Thoracic aorta (tissue), 2 donors: ENCODE data around the gene CSF3R. TPM values are rescaled to one million over a fixed set of nuclear protein-coding genes. Genes with fewer than 3 reads are reported as not detected.

Source experiments
- ATAC-seq: fragments of 150-250 bp; one replicate; pipeline ENCODE4 v1.8.0; 2017; ENCODE audit warnings: low read depth; ENCODE audit not compliant: insufficient number of reproducible peaks, low FRiP score
- DNase-seq: peaks from one replicate; pipeline ENCODE4 v3.0.0-alpha.2; 2020; ENCODE audit warnings: low spot score
- H3K27ac ChIP-seq, 2 donors: fragments of 200-600 bp; sonication (generic); 1 replicate in 1 of 2; 2 replicates in 1 of 2; pipeline ENCODE4 v1.5.1; 2016; ENCODE audit warnings: mild to moderate bottlenecking in 2 of 2, moderate library complexity in 2 of 2
- H3K27me3 ChIP-seq: fragments of 200-600 bp; sonication (generic); replicated peaks from 2 replicates; pipeline ENCODE4 v1.6.0; 2016; ENCODE audit warnings: mild to moderate bottlenecking; ENCODE audit not compliant: insufficient read depth
- H3K36me3 ChIP-seq: fragments of 200-600 bp; sonication (generic); one replicate; pipeline ENCODE4 v1.5.1; 2016
- H3K4me1 ChIP-seq, 2 donors: fragments of 200-600 bp; sonication (generic); 1 replicate in 1 of 2; 2 replicates in 1 of 2; pipeline versions ENCODE4 v1.5.1 to v1.6.0; 2016; ENCODE audit warnings: low read depth in 2 of 2, mild to moderate bottlenecking in 1 of 2; ENCODE audit not compliant: control insufficient read depth in 1 of 2
- H3K4me3 ChIP-seq: fragments of 200-600 bp; sonication (generic); 2 replicates; pipeline ENCODE4 v1.5.1; 2016; ENCODE audit warnings: mild to moderate bottlenecking
- H3K9me3 ChIP-seq: fragments of 200-600 bp; sonication (generic); 2 replicates; pipeline ENCODE4 v1.5.1; 2016
- total RNA-seq, 2 donors: library from RNA; depleted of rRNA; stranded (reverse); fragments of >200 nt; gene quantifications; one replicate each; pipeline versions ENCODE4 v1.1.0 to v1.2.3, GENCODE V29; 2016
- TF ChIP-seq, protein P1 (sequence below): fragments of 200-600 bp; sonication (generic); IDR thresholded peaks from one replicate; pipeline ENCODE4 v1.5.1; 2019; ENCODE audit warnings: antibody characterized with exemption

CSF3R gene
- 10 to 100 TPM; 28.6 to 43.7 TPM for total RNA-seq

- Histone ChIP-seq H3K27me3 (no peaks in the 10 kb centered on the region), H3K27ac (no peak within 1 kb of the TSS), H3K36me3 (no peaks in the 10 kb centered on the region), H3K4me1 (peaks cover 0 to 4% of the 10 kb centered on the region in 2 donors), H3K4me3 (peak within 1 kb of the TSS; percentile 58), H3K9me3 (no peaks in the 10 kb centered on the region)
- ATAC-seq (no peak), DNase-seq (no peak)
- TF ChIP-seq, protein P1, sequence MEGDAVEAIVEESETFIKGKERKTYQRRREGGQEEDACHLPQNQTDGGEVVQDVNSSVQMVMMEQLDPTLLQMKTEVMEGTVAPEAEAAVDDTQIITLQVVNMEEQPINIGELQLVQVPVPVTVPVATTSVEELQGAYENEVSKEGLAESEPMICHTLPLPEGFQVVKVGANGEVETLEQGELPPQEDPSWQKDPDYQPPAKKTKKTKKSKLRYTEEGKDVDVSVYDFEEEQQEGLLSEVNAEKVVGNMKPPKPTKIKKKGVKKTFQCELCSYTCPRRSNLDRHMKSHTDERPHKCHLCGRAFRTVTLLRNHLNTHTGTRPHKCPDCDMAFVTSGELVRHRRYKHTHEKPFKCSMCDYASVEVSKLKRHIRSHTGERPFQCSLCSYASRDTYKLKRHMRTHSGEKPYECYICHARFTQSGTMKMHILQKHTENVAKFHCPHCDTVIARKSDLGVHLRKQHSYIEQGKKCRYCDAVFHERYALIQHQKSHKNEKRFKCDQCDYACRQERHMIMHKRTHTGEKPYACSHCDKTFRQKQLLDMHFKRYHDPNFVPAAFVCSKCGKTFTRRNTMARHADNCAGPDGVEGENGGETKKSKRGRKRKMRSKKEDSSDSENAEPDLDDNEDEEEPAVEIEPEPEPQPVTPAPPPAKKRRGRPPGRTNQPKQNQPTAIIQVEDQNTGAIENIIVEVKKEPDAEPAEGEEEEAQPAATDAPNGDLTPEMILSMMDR = no peak
Measured at GRCh38 chr1:36482724-36483388, at the start of gene CSF3R. CSF3R (minus strand) TSS chr1:36482913; CDS start chr1:36479496, 3,417 bp downstream.

GRCh38 chr1:36531833-36532232 is 49.1 kb upstream of the CSF3R start:
- Histone ChIP-seq H3K4me3 (no peak overlapping the region), H3K4me1 (no peaks in the 10 kb centered on the region), H3K9me3 (no peaks in the 10 kb centered on the region), H3K27ac (no peak overlapping the region), H3K36me3 (no peaks in the 10 kb centered on the region), H3K27me3 (no peaks in the 10 kb centered on the region)
- TF ChIP-seq, protein P1 = no peak
- no peak for DNase-seq
- ATAC-seq = no peak

- Histone ChIP-seq H3K36me3 (no peaks in the 10 kb centered on the region), H3K9me3 (no peaks in the 10 kb centered on the region), H3K4me3 (no peak overlapping the region), H3K4me1 (no peaks in the 10 kb centered on the region), H3K27ac (no peak overlapping the region), H3K27me3 (no peaks in the 10 kb centered on the region)
- DNase-seq (no peak), ATAC-seq (no peak)
- TF ChIP-seq, protein P1 = no peak
Measured at GRCh38 chr1:36530791-36531190, 48.1 kb upstream of the CSF3R start.

DNA sequence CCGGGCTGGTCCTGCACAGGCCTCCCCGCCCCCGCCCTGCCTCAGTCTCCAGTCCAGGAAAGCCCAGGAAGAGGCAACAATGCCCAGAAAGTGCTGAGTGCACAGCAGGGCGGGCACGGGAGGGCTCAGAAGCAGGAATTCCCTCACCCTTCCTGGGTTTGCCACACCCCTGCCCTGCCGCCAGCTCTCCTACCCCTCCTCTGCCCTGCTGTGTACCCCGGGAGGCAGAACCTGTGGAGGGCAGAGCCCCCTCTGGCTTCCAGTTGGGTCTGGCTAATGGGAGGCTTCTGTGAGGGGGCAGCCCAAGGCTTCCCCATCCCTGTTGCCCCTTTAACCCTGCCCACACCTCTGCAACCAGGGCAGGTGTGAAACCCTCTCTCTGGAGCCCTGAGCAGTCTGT is 47.5 kb upstream of the CSF3R start:
- DNase-seq (no peak), ATAC-seq (no peak)
- H3K36me3 ChIP-seq = no peaks in the 10 kb centered on the region
- H3K27me3 ChIP-seq = no peaks in the 10 kb centered on the region
- no peaks in the 10 kb centered on the region for H3K9me3 ChIP-seq
- H3K27ac ChIP-seq = no peak overlapping the region
- no peaks in the 10 kb centered on the region for H3K4me1 ChIP-seq
- H3K4me3 ChIP-seq = no peak overlapping the region
- TF ChIP-seq, protein P1 = no peak

- TF ChIP-seq, protein P1 = no peak
- no peaks in the 10 kb centered on the region for H3K27me3 ChIP-seq
- DNase-seq (no peak), ATAC-seq (no peak)
- no peaks in the 10 kb centered on the region for H3K4me1 ChIP-seq
- H3K36me3 ChIP-seq = no peaks in the 10 kb centered on the region
- no peak overlapping the region for H3K4me3 ChIP-seq
- no peaks in the 10 kb centered on the region for H3K9me3 ChIP-seq
- no peak overlapping the region for H3K27ac ChIP-seq
Measured at GRCh38 chr1:36529769-36530260, 47.1 kb upstream of the CSF3R start.
